Chondrocyte (in vitro differentiated cells): Measurements from ENCODE around the gene ALS2CL. TPM values are rescaled to one million over a fixed set of nuclear protein-coding genes. Genes with fewer than 3 reads are reported as not detected.

ENCODE experiments used
- DNase-seq: peaks from one replicate; pipeline ENCODE4 v3.0.0; 2021; ENCODE audit warnings: mixed read lengths, low spot score
- H3K27ac Mint-ChIP-seq: one replicate; pipeline ENCODE4 v1.8.0; 2021; ENCODE audit warnings: mild to moderate bottlenecking, moderate library complexity, mixed read lengths; ENCODE audit not compliant: unreplicated experiment
- H3K27me3 Mint-ChIP-seq: 2 replicates; pipeline ENCODE4 v1.8.0; 2021; ENCODE audit warnings: low read depth, mixed read lengths
- H3K36me3 Mint-ChIP-seq: 2 replicates; pipeline ENCODE4 v1.8.0; 2021; ENCODE audit warnings: low read depth, mixed read lengths
- H3K4me1 Mint-ChIP-seq: 2 replicates; pipeline ENCODE4 v1.8.0; 2021; ENCODE audit warnings: low read depth, mild to moderate bottlenecking, mixed read lengths
- H3K4me3 Mint-ChIP-seq: one replicate; pipeline ENCODE4 v1.8.0; 2021; ENCODE audit warnings: mild to moderate bottlenecking, moderate library complexity, mixed read lengths; ENCODE audit not compliant: unreplicated experiment
- H3K9me3 Mint-ChIP-seq: 2 replicates; pipeline ENCODE4 v1.8.0; 2021; ENCODE audit warnings: low read depth, mixed read lengths
- total RNA-seq: library from RNA; stranded (reverse); gene quantifications from 3 replicates; pipeline ENCODE4 v1.2.1, GENCODE V29; 2021
- TF ChIP-seq, protein P1 (sequence below): fragments of 200-600 bp; sonication (generic); IDR thresholded peaks from 2 replicates; pipeline ENCODE4 v1.5.0; 2021; ENCODE audit warnings: antibody characterized with exemption, mild to moderate bottlenecking, moderate library complexity

ALS2CL gene
- total RNA-seq, 1 donor from 2014 or later, result 3.6 TPM

GRCh38 chr3:46627078-46627477 is 66.4 kb downstream of the ALS2CL start:
- Mint-ChIP-seq H3K4me3 (no peak overlapping the region), H3K36me3 (no peaks in the 10 kb centered on the region), H3K27ac (no peak overlapping the region), H3K4me1 (peaks cover 13% of the 10 kb centered on the region), H3K27me3 (peaks cover 8% of the 10 kb centered on the region), H3K9me3 (no peaks in the 10 kb centered on the region)
- TF ChIP-seq, protein P1, sequence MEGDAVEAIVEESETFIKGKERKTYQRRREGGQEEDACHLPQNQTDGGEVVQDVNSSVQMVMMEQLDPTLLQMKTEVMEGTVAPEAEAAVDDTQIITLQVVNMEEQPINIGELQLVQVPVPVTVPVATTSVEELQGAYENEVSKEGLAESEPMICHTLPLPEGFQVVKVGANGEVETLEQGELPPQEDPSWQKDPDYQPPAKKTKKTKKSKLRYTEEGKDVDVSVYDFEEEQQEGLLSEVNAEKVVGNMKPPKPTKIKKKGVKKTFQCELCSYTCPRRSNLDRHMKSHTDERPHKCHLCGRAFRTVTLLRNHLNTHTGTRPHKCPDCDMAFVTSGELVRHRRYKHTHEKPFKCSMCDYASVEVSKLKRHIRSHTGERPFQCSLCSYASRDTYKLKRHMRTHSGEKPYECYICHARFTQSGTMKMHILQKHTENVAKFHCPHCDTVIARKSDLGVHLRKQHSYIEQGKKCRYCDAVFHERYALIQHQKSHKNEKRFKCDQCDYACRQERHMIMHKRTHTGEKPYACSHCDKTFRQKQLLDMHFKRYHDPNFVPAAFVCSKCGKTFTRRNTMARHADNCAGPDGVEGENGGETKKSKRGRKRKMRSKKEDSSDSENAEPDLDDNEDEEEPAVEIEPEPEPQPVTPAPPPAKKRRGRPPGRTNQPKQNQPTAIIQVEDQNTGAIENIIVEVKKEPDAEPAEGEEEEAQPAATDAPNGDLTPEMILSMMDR, result no peak
- DNase-seq, result no peak

GRCh38 chr3:46626039-46626438 is 67.4 kb downstream of the ALS2CL start:
- H3K4me1 Mint-ChIP-seq, result peaks cover 13% of the 10 kb centered on the region
- peaks cover 11% of the 10 kb centered on the region for H3K27me3 Mint-ChIP-seq
- no peak overlapping the region for H3K27ac Mint-ChIP-seq
- H3K9me3 Mint-ChIP-seq, result no peaks in the 10 kb centered on the region
- H3K36me3 Mint-ChIP-seq, result no peaks in the 10 kb centered on the region
- no peak for DNase-seq
- no peak overlapping the region for H3K4me3 Mint-ChIP-seq
- TF ChIP-seq, protein P1, result no peak

- TF ChIP-seq, protein P1, result no peak
- no peaks in the 10 kb centered on the region for H3K9me3 Mint-ChIP-seq
- H3K27ac Mint-ChIP-seq, result no peak overlapping the region
- no peak for DNase-seq
- peaks cover 13% of the 10 kb centered on the region for H3K4me1 Mint-ChIP-seq
- no peak overlapping the region for H3K4me3 Mint-ChIP-seq
- peaks cover 13% of the 10 kb centered on the region for H3K27me3 Mint-ChIP-seq
- no peaks in the 10 kb centered on the region for H3K36me3 Mint-ChIP-seq
Observed at GRCh38 chr3:46624975-46625490, 68.4 kb downstream of the ALS2CL start.

DNA sequence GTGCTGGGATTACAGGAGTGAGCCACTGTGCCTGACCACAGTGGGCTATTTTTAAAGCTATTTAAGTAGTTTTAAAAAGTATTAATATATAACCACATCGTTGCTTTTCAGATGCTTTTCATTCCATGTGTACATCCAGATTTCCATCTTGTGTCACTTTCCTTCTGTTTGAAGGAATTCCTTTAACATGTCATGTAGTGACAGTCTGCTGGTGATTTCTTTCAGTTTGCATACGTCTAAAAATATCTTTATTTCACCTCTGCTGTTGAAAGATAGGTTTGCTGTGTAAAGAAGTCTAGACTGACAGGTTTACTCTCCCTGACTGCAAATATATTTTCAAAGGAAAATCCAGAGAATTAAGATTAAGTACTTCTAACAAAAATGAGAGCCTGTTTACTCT is 68.9 kb downstream of the ALS2CL start:
- peaks cover 13% of the 10 kb centered on the region for H3K27me3 Mint-ChIP-seq
- no peak overlapping the region for H3K27ac Mint-ChIP-seq
- TF ChIP-seq, protein P1, result no peak

DNA sequence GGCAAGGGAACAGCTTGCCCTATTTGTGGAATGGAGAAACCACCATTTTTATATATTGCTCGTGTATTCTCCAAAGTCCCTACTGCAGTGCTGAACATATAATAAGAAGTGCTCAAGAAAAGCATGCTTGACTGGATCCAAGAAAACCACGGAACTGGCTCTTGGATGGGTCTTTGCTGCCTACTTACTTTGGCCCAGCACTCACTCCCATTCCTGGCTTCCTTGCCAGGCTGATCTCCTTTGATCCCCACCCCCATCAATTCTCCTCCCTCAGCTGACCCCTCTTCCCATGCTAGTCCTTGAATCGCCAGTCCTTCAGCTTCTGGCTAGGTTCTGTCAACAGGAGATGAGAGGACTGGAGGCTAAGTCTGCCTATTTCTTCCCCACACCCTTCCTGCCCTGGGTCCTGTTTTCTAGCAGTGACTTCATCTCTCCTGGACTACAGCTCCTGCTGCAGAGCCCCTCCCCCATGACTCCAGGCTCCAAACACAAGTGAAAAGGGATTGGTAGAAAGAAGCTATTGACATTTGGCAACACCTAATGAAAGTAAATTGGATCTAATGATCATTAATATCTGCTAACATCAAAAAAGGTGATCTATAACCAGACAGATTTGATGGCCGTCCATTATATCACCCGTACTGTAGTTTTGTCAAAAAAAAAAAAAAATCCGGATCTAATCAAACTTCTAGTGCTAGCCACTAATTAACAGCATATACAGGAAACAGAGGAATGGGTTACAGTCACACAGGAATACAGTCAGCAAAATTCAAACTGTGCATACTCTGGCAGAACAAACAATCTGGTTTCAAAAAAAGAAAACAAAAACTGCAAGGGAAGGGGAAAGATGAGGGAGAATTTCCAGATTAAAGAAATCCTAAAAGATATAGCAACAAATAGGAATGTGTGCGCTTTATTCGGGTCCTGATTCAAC is 73.4 kb downstream of the ALS2CL start:
- H3K4me1 Mint-ChIP-seq, result peaks cover 6% of the 10 kb centered on the region
- no peaks in the 10 kb centered on the region for H3K9me3 Mint-ChIP-seq
- no peak overlapping the region for H3K27ac Mint-ChIP-seq
- H3K27me3 Mint-ChIP-seq, result peaks cover 32% of the 10 kb centered on the region
- H3K36me3 Mint-ChIP-seq, result no peaks in the 10 kb centered on the region
- DNase-seq, result no peak
- TF ChIP-seq, protein P1, result no peak
- no peak overlapping the region for H3K4me3 Mint-ChIP-seq

More for the DNA sequence above, 68.9 kb downstream of the ALS2CL start:
- H3K9me3 Mint-ChIP-seq, result no peaks in the 10 kb centered on the region
- no peak overlapping the region for H3K4me3 Mint-ChIP-seq
- H3K36me3 Mint-ChIP-seq, result no peaks in the 10 kb centered on the region
- H3K4me1 Mint-ChIP-seq, result peaks cover 12% of the 10 kb centered on the region
- DNase-seq, result no peak

Other genes starting within 250 kb of the ALS2CL start
- gene LTF, start 228.8 kb downstream of the ALS2CL start, total RNA-seq, result not detected in 3 replicates
- not detected in 3 replicates for gene RTP3, start 195.7 kb downstream of the ALS2CL start, total RNA-seq
- gene LRRC2, start 127.4 kb downstream of the ALS2CL start, total RNA-seq, result 0.46 to 2.2 TPM (median 1.9 TPM) in 3 replicates
- gene FAM240A, start 81.2 kb downstream of the ALS2CL start, total RNA-seq, result not detected in 3 replicates
- 0.25 TPM in 1 of 3 replicates, not detected in the others for gene TMIE, start 7.7 kb upstream of the ALS2CL start, total RNA-seq
- not detected in 3 replicates for gene PRSS50, start 24.2 kb upstream of the ALS2CL start, total RNA-seq
- 0.22 to 0.82 TPM in 2 of 3 replicates, not detected in the other for gene MYL3, start 169.8 kb upstream of the ALS2CL start, total RNA-seq
- gene PTH1R, start 184.0 kb upstream of the ALS2CL start, total RNA-seq, result 2.4 to 6.3 TPM (median 3.1 TPM) in 3 replicates